ENCODE results near the gene TIMP3.

The TIMP3 gene

GRCh38 chr22:32791485-32791884, 10.0 kb upstream of the TIMP3 start:
- TF ChIP-seq CTCF (IDR thresholded peaks at IDR 0.05; ENCODE audit: control extremely low read depth, extremely low read depth, low read depth, missing control alignments) = no peak
- no peak for DNase-seq (ENCODE audit: extremely low spot score)
- ChIA-PET CTCF (interaction anchor here (1.4 to 9.7 kb wide), 2 partner anchors 11 to 134 kb away, joined by 3 to 175 read pairs; no protein-coding TSS in a partner anchor), POLR2A (no interaction called here)

- CTCF ChIA-PET = interaction anchor here (2.4 to 9.7 kb wide), 2 partner anchors 136 to 264 kb away, joined by 10 to 175 read pairs; no protein-coding TSS in a partner anchor
- DNase-seq (ENCODE audit: extremely low spot score) = no peak
- POLR2A ChIA-PET = no interaction called here
- TF ChIP-seq CTCF (IDR thresholded peaks at IDR 0.05; ENCODE audit: control extremely low read depth, extremely low read depth, low read depth, missing control alignments) = no peak
Observed at GRCh38 chr22:32793589-32793988, 7.9 kb upstream of the TIMP3 start.

- POLR2A ChIA-PET = no interaction called here
- CTCF ChIA-PET = interaction anchor here (2.4 to 9.7 kb wide), 3 partner anchors 137 to 265 kb away, joined by 10 to 175 read pairs (median 68); no protein-coding TSS in a partner anchor
- no peak for TF ChIP-seq CTCF (IDR thresholded peaks at IDR 0.05; ENCODE audit: control extremely low read depth, extremely low read depth, low read depth, missing control alignments)
- no peak for DNase-seq (ENCODE audit: extremely low spot score)
Observed at GRCh38 chr22:32794449-32795213, 6.9 kb upstream of the TIMP3 start.

- POLR2A ChIA-PET = no interaction called here
- no peak for DNase-seq (ENCODE audit: extremely low spot score)
- no peak for TF ChIP-seq CTCF (IDR thresholded peaks at IDR 0.05; ENCODE audit: control extremely low read depth, extremely low read depth, low read depth, missing control alignments)
- CTCF ChIA-PET = interaction anchor here (0.9 to 9.7 kb wide), 6 partner anchors 8 to 266 kb away, joined by 3 to 175 read pairs (median 28); no protein-coding TSS in a partner anchor
Observed at GRCh38 chr22:32795214-32795596, 6.3 kb upstream of the TIMP3 start.

- POLR2A ChIA-PET = no interaction called here
- DNase-seq (ENCODE audit: extremely low spot score) = peak; percentile 70
- CTCF ChIA-PET = interaction anchor here (0.7 to 9.7 kb wide), 42 partner anchors 10 to 826 kb away, joined by 3 to 175 read pairs (median 4); no protein-coding TSS in a partner anchor
- peak; percentile 82 for TF ChIP-seq CTCF (IDR thresholded peaks at IDR 0.05; ENCODE audit: control extremely low read depth, extremely low read depth, low read depth, missing control alignments)
Observed at GRCh38 chr22:32796865-32797573, 4.5 kb upstream of the TIMP3 start.

GRCh38 chr22:32799496-32799895, 2.0 kb upstream of the TIMP3 start:
- POLR2A ChIA-PET = no interaction called here
- CTCF ChIA-PET = interaction anchor here (1.4 to 9.7 kb wide), 3 partner anchors 10 to 270 kb away, joined by 3 to 175 read pairs (median 68); no protein-coding TSS in a partner anchor
- TF ChIP-seq CTCF (IDR thresholded peaks at IDR 0.05; ENCODE audit: control extremely low read depth, extremely low read depth, low read depth, missing control alignments) = no peak
- no peak for DNase-seq (ENCODE audit: extremely low spot score)

Data from GM10248 (cell line).